IPS-18c (cell line): ENCODE measurements around the gene DCLK2.

Experiments
- H3K4me3 ChIP-seq: 2 replicates; pipeline ENCODE4 v1.7.0; 2013; ENCODE audit warnings: low read depth, mild to moderate bottlenecking, low read length, moderate library complexity; ENCODE audit not compliant: insufficient read depth
- H3K9me3 ChIP-seq: one replicate; pipeline ENCODE4 v1.6.1; 2013; ENCODE audit warnings: mild to moderate bottlenecking, low read length, moderate library complexity; ENCODE audit not compliant: control insufficient read depth, insufficient read depth

The DCLK2 gene

GRCh38 chr4:150078041-150078578 is at the start of gene DCLK2:
TSS of gene DCLK2 (plus strand) at chr4:150078445. CDS start at chr4:150079028, 583 bp downstream.
- Histone ChIP-seq H3K9me3 (no peaks in the 10 kb centered on the region), H3K4me3 (peak within 1 kb of the TSS; percentile 70)

DNA sequence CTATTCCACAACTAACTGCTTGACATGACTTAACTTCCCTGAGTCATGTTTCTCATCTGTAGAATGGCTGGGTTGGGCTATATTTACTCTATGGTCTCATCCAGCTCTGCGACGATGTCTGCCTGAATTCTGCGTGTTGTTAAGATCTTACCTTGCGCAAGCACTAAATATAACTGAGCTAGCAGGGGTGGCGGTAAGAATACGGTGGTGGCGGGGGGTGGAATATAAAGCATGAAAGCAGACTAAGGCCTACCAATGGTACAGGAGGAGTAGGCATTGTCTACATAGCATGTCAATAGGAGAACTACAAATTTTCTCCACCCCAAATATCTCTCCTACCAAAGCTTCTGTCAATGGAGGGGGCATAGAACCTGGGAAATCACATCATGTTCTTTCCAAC is 45.7 kb upstream of the DCLK2 start:
- Histone ChIP-seq H3K9me3 (no peaks in the 10 kb centered on the region), H3K4me3 (no peak overlapping the region)

GRCh38 chr4:150033081-150033480 is 45.2 kb upstream of the DCLK2 start:
- no peaks in the 10 kb centered on the region for H3K9me3 ChIP-seq
- no peak overlapping the region for H3K4me3 ChIP-seq

DNA sequence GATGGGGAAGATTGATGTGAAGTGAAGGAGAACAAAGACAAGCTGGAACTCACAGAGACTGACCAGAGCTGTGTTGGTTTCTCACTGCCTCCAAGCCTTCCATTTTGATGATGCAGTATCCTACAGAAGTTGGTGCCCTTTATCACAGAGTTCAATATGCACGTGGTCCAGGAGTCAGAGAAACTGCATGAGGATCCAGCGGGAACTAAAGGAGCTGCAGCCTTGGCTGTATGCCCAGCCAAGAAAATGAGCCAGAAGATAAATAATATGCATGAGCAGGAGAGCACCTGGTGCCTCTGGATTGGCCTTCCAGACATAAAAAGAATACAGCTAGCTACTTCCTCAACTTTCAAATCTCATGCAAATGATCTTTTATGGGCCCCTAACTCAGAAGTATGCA is 44.3 kb upstream of the DCLK2 start:
- Histone ChIP-seq H3K9me3 (no peaks in the 10 kb centered on the region), H3K4me3 (no peak overlapping the region)

- Histone ChIP-seq H3K4me3 (no peak overlapping the region), H3K9me3 (no peaks in the 10 kb centered on the region)
Observed at GRCh38 chr4:150037251-150037856, 40.9 kb upstream of the DCLK2 start.

- no peak overlapping the region for H3K4me3 ChIP-seq
- H3K9me3 ChIP-seq: no peaks in the 10 kb centered on the region
Observed at GRCh38 chr4:150038335-150039076, 39.7 kb upstream of the DCLK2 start.

DNA sequence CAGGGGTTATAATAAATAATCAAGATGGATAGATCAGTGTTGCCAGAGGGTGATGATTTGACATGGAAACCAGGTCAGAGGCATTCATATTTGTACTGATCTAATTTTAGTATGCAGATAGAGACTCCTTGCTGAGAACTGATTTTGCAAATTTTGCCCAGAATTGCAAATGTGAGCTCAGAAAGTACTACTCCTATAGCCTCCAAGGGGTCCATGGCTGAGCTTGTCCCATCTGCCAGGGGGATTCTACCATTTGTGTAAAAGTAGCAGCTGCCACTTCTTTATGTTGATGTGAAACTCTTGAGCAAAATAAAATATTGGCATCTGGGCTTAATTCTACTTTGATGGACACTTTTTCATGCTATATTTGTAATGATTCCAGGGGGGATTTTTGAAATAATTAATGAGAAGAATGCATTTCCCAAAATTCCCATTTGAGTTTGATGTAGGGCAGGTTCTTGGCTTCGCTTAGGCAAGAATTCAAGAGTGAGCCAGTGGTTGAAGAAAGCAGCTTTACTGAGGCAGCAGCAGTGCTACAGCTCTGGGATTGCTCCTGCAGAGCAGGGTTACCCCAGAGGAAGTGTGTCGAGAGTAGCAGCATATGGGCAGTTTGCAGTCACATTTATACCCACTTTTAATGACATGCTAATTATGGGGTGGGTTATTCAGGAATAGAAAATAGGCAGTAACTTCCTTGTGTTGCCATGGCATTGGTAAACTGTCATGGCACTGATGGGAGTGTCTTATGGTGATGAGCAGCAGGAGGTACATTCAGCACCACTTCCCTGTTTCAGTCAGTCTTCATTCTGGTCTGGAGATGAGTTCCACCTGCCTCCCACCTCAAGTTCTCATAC is 38.7 kb upstream of the DCLK2 start:
- Histone ChIP-seq H3K9me3 (no peaks in the 10 kb centered on the region), H3K4me3 (no peak overlapping the region)

DNA sequence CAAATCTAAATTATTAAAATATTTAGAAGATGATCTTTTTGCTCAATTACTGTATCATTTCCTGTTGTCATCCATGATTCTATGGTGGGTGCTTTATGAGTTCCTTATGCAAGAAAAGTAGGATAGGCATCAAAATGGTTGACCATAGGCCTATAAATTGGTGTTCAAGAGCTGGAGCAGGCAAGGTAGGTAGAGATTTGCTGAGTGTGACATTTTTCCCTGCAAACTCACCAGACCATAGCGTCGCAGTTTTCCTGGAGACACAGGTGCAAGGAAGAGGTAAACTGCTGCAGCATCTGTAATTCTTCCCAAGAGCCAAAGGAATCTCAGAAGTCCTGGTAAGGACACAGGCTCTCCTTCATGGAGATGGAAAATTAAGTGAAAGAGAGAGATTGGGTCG is 33.7 kb upstream of the DCLK2 start:
- H3K9me3 ChIP-seq: no peaks in the 10 kb centered on the region
- no peak overlapping the region for H3K4me3 ChIP-seq

DNA sequence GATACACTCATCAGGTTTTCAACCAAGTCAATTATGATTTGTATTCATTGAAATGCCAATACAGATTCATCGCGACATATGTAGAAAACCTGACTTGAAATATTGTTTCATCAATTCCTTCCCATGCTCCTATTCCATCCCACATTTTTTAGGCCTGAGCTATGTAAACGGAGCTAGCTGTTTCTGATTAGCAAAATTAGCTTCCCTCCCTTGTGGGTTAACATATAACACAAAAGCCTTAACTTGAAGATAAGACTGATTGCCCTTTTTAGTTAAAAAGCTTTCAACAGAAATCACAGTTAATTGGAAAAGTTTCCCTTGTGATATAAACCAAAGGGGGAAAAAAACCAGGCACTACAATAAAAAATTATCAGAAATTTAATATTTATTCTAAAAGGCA is 32.8 kb upstream of the DCLK2 start:
- Histone ChIP-seq H3K9me3 (no peaks in the 10 kb centered on the region), H3K4me3 (no peak overlapping the region)

DNA sequence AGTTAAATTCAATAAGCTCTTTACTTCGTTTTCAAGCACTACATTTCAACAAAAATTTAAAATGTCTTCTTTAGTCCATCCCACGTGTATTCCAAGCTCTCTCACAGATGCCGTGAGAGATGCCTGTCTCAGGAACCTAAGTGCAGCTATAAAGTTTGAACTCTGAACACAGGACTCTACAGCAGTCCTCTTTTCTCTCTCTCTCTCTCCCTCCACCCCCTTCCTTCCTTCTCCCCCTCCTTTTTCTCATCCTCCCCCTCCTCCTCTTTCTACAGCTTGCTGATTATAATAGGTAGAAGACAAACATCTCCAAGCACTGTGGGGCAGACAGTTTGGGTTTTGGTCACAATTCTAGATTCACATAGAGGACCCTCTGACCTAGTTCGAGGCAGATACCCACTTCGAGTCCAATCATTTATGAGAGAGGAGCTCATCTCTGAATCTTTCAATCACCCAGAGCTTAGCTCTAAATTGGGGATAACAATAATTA is 31.5 kb upstream of the DCLK2 start:
- no peaks in the 10 kb centered on the region for H3K9me3 ChIP-seq
- no peak overlapping the region for H3K4me3 ChIP-seq

DNA sequence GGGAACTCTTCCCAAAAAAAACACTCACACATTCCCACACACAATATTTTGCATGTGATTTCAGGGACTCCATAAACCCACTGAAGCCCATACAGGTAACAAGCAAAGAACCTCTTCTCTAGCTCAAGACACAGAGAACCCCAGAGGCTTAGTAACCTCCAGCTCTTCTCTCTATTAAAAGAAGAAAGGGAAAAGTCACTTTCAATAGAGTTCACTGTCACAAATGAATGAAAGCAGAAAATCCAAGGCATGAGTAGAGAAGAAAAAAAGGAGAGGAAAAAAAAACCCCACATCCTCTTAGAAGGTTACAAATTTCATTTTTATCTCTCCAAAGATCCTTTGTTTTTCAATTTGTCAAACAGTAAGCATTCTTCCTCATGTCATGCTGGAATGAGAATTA is 30.7 kb upstream of the DCLK2 start:
- no peaks in the 10 kb centered on the region for H3K9me3 ChIP-seq
- no peak overlapping the region for H3K4me3 ChIP-seq

GRCh38 chr4:150049682-150050081 is 28.6 kb upstream of the DCLK2 start:
- no peaks in the 10 kb centered on the region for H3K9me3 ChIP-seq
- no peak overlapping the region for H3K4me3 ChIP-seq

DNA sequence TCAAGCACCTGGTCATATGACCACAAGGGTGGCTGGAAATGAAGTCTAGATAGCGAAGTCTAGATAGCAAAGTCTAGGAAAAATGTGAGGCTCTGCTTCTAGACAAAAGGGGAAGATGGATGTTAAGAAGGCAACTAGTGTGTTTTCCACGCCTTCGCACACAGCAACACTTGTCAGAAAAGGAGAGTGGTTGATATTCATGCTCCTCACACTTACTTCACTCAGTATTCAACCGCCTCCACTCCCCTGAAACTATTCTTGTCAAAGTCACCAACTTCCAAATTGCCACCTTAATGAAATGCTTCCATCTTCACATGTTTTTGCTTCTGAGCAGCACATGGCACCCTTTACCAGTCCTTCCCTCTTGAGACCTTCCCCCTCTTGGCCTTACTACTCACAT is 27.7 kb upstream of the DCLK2 start:
- no peak overlapping the region for H3K4me3 ChIP-seq
- no peaks in the 10 kb centered on the region for H3K9me3 ChIP-seq

GRCh38 chr4:150051111-150051510 is 27.1 kb upstream of the DCLK2 start:
- H3K9me3 ChIP-seq: no peaks in the 10 kb centered on the region

DNA sequence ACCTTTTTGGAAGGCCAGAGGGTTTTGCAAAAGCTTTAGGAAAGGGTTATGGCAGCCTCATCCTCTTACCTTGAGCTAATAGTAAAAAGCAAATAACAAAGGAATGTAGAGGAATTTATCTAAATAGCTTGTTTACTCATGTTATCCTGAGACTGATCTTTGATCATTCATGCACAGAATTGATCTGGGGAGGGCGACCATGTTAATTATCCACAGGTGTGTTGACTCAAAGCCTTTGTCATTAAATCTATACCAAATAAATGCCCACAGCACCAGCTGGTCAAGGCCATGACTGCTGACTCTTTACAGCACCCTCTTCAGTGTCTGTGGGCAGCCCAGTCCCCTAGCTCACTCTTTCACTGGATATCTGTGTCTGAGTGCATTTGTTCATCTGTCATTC is 22.8 kb upstream of the DCLK2 start:
- Histone ChIP-seq H3K9me3 (peaks cover 2% of the 10 kb centered on the region), H3K4me3 (no peak overlapping the region)

More at GRCh38 chr4:150051111-150051510, 27.1 kb upstream of the DCLK2 start:
- H3K4me3 ChIP-seq: no peak overlapping the region

- Histone ChIP-seq H3K9me3 (peaks cover 2% of the 10 kb centered on the region), H3K4me3 (no peak overlapping the region)
Observed at GRCh38 chr4:150056569-150056968, 21.7 kb upstream of the DCLK2 start.

- peaks cover 2% of the 10 kb centered on the region for H3K9me3 ChIP-seq
- no peak overlapping the region for H3K4me3 ChIP-seq
Observed at GRCh38 chr4:150061086-150061776, 17.0 kb upstream of the DCLK2 start.
